GM12891 (cell line): ENCODE measurements around the gene SNX10.

Experiments used
- PAX5 ChIP-seq: IDR thresholded peaks from 2 replicates; pipeline ENCODE4 v1.6.1; 2011; ENCODE audit warnings: low read length, moderate library complexity, mild to moderate bottlenecking; ENCODE audit not compliant: insufficient read depth, severe bottlenecking
- POLR2A ChIP-seq: IDR thresholded peaks from 2 replicates; pipeline ENCODE4 v1.6.1; 2011; ENCODE audit warnings: low read depth, low read length, control low read depth
- POLR2AphosphoS5 ChIP-seq: IDR thresholded peaks from 2 replicates; pipeline ENCODE4 v1.6.1; 2011; ENCODE audit warnings: low read depth, low read length, control low read depth
- TAF1 ChIP-seq: IDR thresholded peaks from 2 replicates; pipeline ENCODE4 v1.6.1; 2011; ENCODE audit warnings: low read depth, low read length, control low read depth

GRCh38 chr7:26291699-26292538 is at the start of gene SNX10:
- TF ChIP-seq POLR2AphosphoS5 (no peak; the same call in 1 of the 2 replicates), POLR2A (no peak), TAF1 (no peak), PAX5 (no peak)
